Right lobe of liver (tissue), 6 donors: Measurements from ENCODE around the gene ACO2. TPM values are rescaled to one million over a fixed set of nuclear protein-coding genes. Genes with fewer than 3 reads are reported as not detected.

Experiments used
- ATAC-seq, 4 donors: fragments of 200-7000 bp; cut with Tn5 transposase; one replicate each; pipeline ENCODE4 v1.9.1; 2020; ENCODE audit warnings: mild to moderate bottlenecking in 4 of 4, moderate library complexity in 4 of 4
- DNase-seq, 3 donors: peaks; one replicate each; pipeline ENCODE4 v3.0.0-alpha.2; 2020
- H3K27ac ChIP-seq, 3 donors: fragments of 200-600 bp; one replicate each; pipeline ENCODE4 v1.8.0; 2022
- H3K27me3 ChIP-seq, 2 donors: fragments of 200-600 bp; one replicate each; pipeline ENCODE4 v1.8.0; 2022
- H3K36me3 ChIP-seq, 4 donors: fragments of 200-600 bp; sonication (generic) in 1 of 4; one replicate each; pipeline versions ENCODE4 v1.5.1 to v1.8.0; 2017 to 2022; ENCODE audit warnings: control low read depth in 1 of 4
- H3K4me1 ChIP-seq, 4 donors: fragments of 200-600 bp; sonication (generic) in 1 of 4; one replicate each; pipeline versions ENCODE4 v1.5.1 to v1.8.0; 2017 to 2022; ENCODE audit warnings: control low read depth in 1 of 4
- H3K4me3 ChIP-seq, 3 donors: fragments of 200-600 bp; one replicate each; pipeline ENCODE4 v1.8.0; 2022
- H3K9me3 ChIP-seq, 4 donors: fragments of 200-600 bp; sonication (generic) in 1 of 4; one replicate each; pipeline versions ENCODE4 v1.5.1 to v1.8.0; 2017 to 2022; ENCODE audit warnings: control low read depth in 1 of 4
- CTCF ChIP-seq, 4 donors: fragments of 200-600 bp in 3 of 4; fragments of 450-650 bp in 1 of 4; IDR thresholded peaks; one replicate each; pipeline versions ENCODE4 v1.5.1 to v1.8.0; 2016 to 2022; ENCODE audit warnings: antibody characterized with exemption in 4 of 4, mild to moderate bottlenecking in 2 of 4
- POLR2A ChIP-seq: fragments of 450-650 bp; IDR thresholded peaks from one replicate; pipeline ENCODE4 v1.6.1; 2017; ENCODE audit warnings: antibody characterized with exemption, mild to moderate bottlenecking
- WGBS: methylation state at CpG from one replicate; pipeline ENCODE4 v1.1.6; 2018; ENCODE audit warnings: low coverage, low lambda C conversion rate; ENCODE audit not compliant: insufficient coverage; ENCODE audit errors: missing lambda C conversion rate; 5-methylcytosine and 5-hydroxymethylcytosine counted together
- intact Hi-C, 2 donors: fragments of 100-400 bp; cut with DNase I; formaldehyde crosslinking; loops; one replicate each; pipeline versions ENCODE4 v1.11.2 to v1.14.1; 2022
- total RNA-seq, 6 experiments: library from RNA; depleted of rRNA in 2 of 6; stranded (reverse); fragments of >200 nt in 2 of 6; fragmentation: NEBNext Ultra II Directional in 3 of 6; extraction: Animal tissue kit (Norgen Biotek cat#: 25700) in 3 of 6; gene quantifications; one replicate each; pipeline versions ENCODE4 v1.1.0 to v1.2.4, GENCODE V29; 2016 to 2023
- donor health status: DM: no; HTN: yes; CAD: no.
- donor health status: DM: no; HTN: no; CAD: no.
- donor health status: DM: no; HTN: no; CAD: no.
- donor health status: DM: no; HTN: yes; CAD: no.
- donor health status: DM: no; HTN: yes; CAD: no.

The ACO2 gene
- total RNA-seq, 6 experiments from 2014 or later = 62.6 to 135 (median 66.8) TPM

- Histone ChIP-seq H3K36me3 (peaks cover 0 to 47% (median 15%) of the 10 kb centered on the region in 4 donors), H3K4me1 (peaks cover 0 to 46% (median 21%) of the 10 kb centered on the region in 4 donors), H3K27ac (peak overlapping the region; percentile 66 to 83 (median 73)), H3K27me3 (no peaks in the 10 kb centered on the region), H3K4me3 (no peak overlapping the region), H3K9me3 (no peaks in the 10 kb centered on the region)
- TF ChIP-seq POLR2A = no peak
- TF ChIP-seq CTCF (IDR thresholded peaks at IDR 0.05) = no peak
- intact Hi-C loops = no loop called here
- no peak for DNase-seq
- no CpG with 5 or more reads among the region's 17 CpGs for whole genome bisulfite sequencing
- peak; percentile 2 to 11 (median 5) for ATAC-seq
Measured at GRCh38 chr22:41524809-41525449, 56.0 kb downstream of the ACO2 start.

- Histone ChIP-seq H3K4me1 (peaks cover 0 to 46% (median 21%) of the 10 kb centered on the region in 4 donors), H3K27ac (peak overlapping the region in 2 of 3 donors; percentile 73 to 83), H3K4me3 (no peak overlapping the region), H3K27me3 (no peaks in the 10 kb centered on the region), H3K9me3 (no peaks in the 10 kb centered on the region), H3K36me3 (peaks cover 0 to 51% (median 19%) of the 10 kb centered on the region in 4 donors)
- intact Hi-C loops = no loop called here
- ATAC-seq (peak in 3 of 4 donors; percentile 4 to 21 (median 9)), DNase-seq (peak in 1 of 3 donors; percentile 74)
- peak; percentile 9 for TF ChIP-seq POLR2A
- no peak for TF ChIP-seq CTCF (IDR thresholded peaks at IDR 0.05)
- no CpG with 5 or more reads among the region's 13 CpGs for WGBS
Measured at GRCh38 chr22:41525450-41526225, 56.7 kb downstream of the ACO2 start.

GRCh38 chr22:41526226-41526829 is 57.4 kb downstream of the ACO2 start:
- H3K27me3 ChIP-seq = no peaks in the 10 kb centered on the region
- intact Hi-C loops = no loop called here
- H3K4me1 ChIP-seq = peaks cover 0 to 46% (median 21%) of the 10 kb centered on the region in 4 donors
- peaks cover 0 to 58% (median 19%) of the 10 kb centered on the region in 4 donors for H3K36me3 ChIP-seq
- DNase-seq = no peak
- peak overlapping the region in 2 of 3 donors; percentile 73 to 83 for H3K27ac ChIP-seq
- ATAC-seq = no peak
- no peak overlapping the region for H3K4me3 ChIP-seq
- H3K9me3 ChIP-seq = no peaks in the 10 kb centered on the region
- no peak for TF ChIP-seq CTCF (IDR thresholded peaks at IDR 0.05)
- no peak for TF ChIP-seq POLR2A
- 22% methylated on average over 11 of the region's 12 CpGs for WGBS

GRCh38 chr22:41526830-41527799 is 58.2 kb downstream of the ACO2 start:
- no peaks in the 10 kb centered on the region for H3K27me3 ChIP-seq
- intact Hi-C loops = no loop called here

More at GRCh38 chr22:41526830-41527799, 58.2 kb downstream of the ACO2 start:
- 47% methylated on average over 8 of the region's 32 CpGs for WGBS
- peaks cover 0 to 46% (median 21%) of the 10 kb centered on the region in 4 donors for H3K4me1 ChIP-seq
- no peaks in the 10 kb centered on the region for H3K9me3 ChIP-seq
- peak; percentile 52 to 72 (median 69) for DNase-seq
- ATAC-seq = peak; percentile 35 to 51 (median 46)
- H3K27ac ChIP-seq = peak overlapping the region in 2 of 3 donors; percentile 73 to 83
- H3K4me3 ChIP-seq = no peak overlapping the region
- H3K36me3 ChIP-seq = peaks cover 0 to 65% (median 19%) of the 10 kb centered on the region in 4 donors
- TF ChIP-seq POLR2A (no peak), CTCF (IDR thresholded peaks at IDR 0.05) (peak; percentile 72 to 91 (median 86))
